Right lobe of liver (tissue), 6 donors: Measurements from ENCODE around the gene TRIP6. TPM values are rescaled to one million over a fixed set of nuclear protein-coding genes. Genes with fewer than 3 reads are reported as not detected.

Source experiments
- ATAC-seq, 4 donors: fragments of 200-7000 bp; cut with Tn5 transposase; one replicate each; pipeline ENCODE4 v1.9.1; 2020; ENCODE audit warnings: mild to moderate bottlenecking in 4 of 4, moderate library complexity in 4 of 4
- DNase-seq, 3 donors: peaks; one replicate each; pipeline ENCODE4 v3.0.0-alpha.2; 2020
- H3K27ac ChIP-seq, 3 donors: fragments of 200-600 bp; one replicate each; pipeline ENCODE4 v1.8.0; 2022
- H3K27me3 ChIP-seq, 2 donors: fragments of 200-600 bp; one replicate each; pipeline ENCODE4 v1.8.0; 2022
- H3K36me3 ChIP-seq, 4 donors: fragments of 200-600 bp; sonication (generic) in 1 of 4; one replicate each; pipeline versions ENCODE4 v1.5.1 to v1.8.0; 2017 to 2022; ENCODE audit warnings: control low read depth in 1 of 4
- H3K4me1 ChIP-seq, 4 donors: fragments of 200-600 bp; sonication (generic) in 1 of 4; one replicate each; pipeline versions ENCODE4 v1.5.1 to v1.8.0; 2017 to 2022; ENCODE audit warnings: control low read depth in 1 of 4
- H3K4me3 ChIP-seq, 3 donors: fragments of 200-600 bp; one replicate each; pipeline ENCODE4 v1.8.0; 2022
- H3K9me3 ChIP-seq, 4 donors: fragments of 200-600 bp; sonication (generic) in 1 of 4; one replicate each; pipeline versions ENCODE4 v1.5.1 to v1.8.0; 2017 to 2022; ENCODE audit warnings: control low read depth in 1 of 4
- POLR2A ChIP-seq: fragments of 450-650 bp; IDR thresholded peaks from one replicate; pipeline ENCODE4 v1.6.1; 2017; ENCODE audit warnings: antibody characterized with exemption, mild to moderate bottlenecking
- WGBS: methylation state at CpG from one replicate; pipeline ENCODE4 v1.1.6; 2018; ENCODE audit warnings: low coverage, low lambda C conversion rate; ENCODE audit not compliant: insufficient coverage; ENCODE audit errors: missing lambda C conversion rate; 5-methylcytosine and 5-hydroxymethylcytosine counted together
- intact Hi-C, 2 donors: fragments of 100-400 bp; cut with DNase I; formaldehyde crosslinking; loops; one replicate each; pipeline versions ENCODE4 v1.11.2 to v1.14.1; 2022
- total RNA-seq, 6 experiments: library from RNA; depleted of rRNA in 2 of 6; stranded (reverse); fragments of >200 nt in 2 of 6; fragmentation: NEBNext Ultra II Directional in 3 of 6; extraction: Animal tissue kit (Norgen Biotek cat#: 25700) in 3 of 6; gene quantifications; one replicate each; pipeline versions ENCODE4 v1.1.0 to v1.2.4, GENCODE V29; 2016 to 2023
- TF ChIP-seq, protein P1 (sequence below), 4 donors: fragments of 200-600 bp in 3 of 4; fragments of 450-650 bp in 1 of 4; IDR thresholded peaks; one replicate each; pipeline versions ENCODE4 v1.5.1 to v1.8.0; 2016 to 2022; ENCODE audit warnings: antibody characterized with exemption in 4 of 4, mild to moderate bottlenecking in 2 of 4
- donor health status: DM: no; HTN: yes; CAD: no.
- donor health status: DM: no; HTN: no; CAD: no.
- donor health status: DM: no; HTN: no; CAD: no.
- donor health status: DM: no; HTN: yes; CAD: no.
- donor health status: DM: no; HTN: yes; CAD: no.

The TRIP6 gene
- total RNA-seq, 6 experiments from 2014 or later: 21.4 to 58.6 (median 43.2) TPM

GRCh38 chr7:100894860-100895700, 27.9 kb downstream of the TRIP6 start:
- peak in 2 of 3 donors; percentile 64 to 66 for DNase-seq
- H3K27me3 ChIP-seq: no peaks in the 10 kb centered on the region
- H3K4me1 ChIP-seq: peaks cover 0 to 12% (median 4%) of the 10 kb centered on the region in 4 donors

DNA sequence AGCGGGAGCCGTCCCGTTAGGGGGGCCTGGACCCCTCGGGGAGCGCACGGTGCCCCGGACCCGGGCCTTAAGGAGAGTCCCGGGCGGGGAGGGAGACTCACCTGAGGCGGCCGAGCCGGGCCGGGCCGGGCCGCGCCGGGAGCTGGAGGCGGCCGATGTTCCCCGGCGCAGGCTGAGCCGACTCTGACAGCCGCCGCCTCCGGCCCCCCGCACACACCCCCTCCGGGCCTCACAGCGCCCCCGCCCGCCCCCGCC, 28.4 kb downstream of the TRIP6 start, which contains the start of gene ACHE:
Gene ACHE, minus strand, starts transcription at position 188 of the 255 bp plus-strand sequence. CDS start 1,656 bp downstream, outside the sequence.
- Histone ChIP-seq H3K4me3 (peak within 1 kb of the TSS; percentile 32 to 48 (median 43)), H3K27me3 (no peaks in the 10 kb centered on the region), H3K36me3 (no peaks in the 10 kb centered on the region), H3K27ac (peak within 1 kb of the TSS in 2 of 3 donors; percentile 60 to 67), H3K9me3 (no peaks in the 10 kb centered on the region), H3K4me1 (peaks cover 0 to 15% (median 3%) of the 10 kb centered on the region in 4 donors)
- intact Hi-C loops: loop anchor here in 1 of 2 donors (5.0 kb wide), 1 partner anchor 182 kb away; no protein-coding TSS in a partner anchor
- ATAC-seq: peak in 3 of 4 donors; percentile 8 to 39 (median 28)
- 0% methylated on average over 8 of the region's 32 CpGs for WGBS
- DNase-seq: no peak
- peak; percentile 14 for TF ChIP-seq POLR2A
- TF ChIP-seq, protein P1, sequence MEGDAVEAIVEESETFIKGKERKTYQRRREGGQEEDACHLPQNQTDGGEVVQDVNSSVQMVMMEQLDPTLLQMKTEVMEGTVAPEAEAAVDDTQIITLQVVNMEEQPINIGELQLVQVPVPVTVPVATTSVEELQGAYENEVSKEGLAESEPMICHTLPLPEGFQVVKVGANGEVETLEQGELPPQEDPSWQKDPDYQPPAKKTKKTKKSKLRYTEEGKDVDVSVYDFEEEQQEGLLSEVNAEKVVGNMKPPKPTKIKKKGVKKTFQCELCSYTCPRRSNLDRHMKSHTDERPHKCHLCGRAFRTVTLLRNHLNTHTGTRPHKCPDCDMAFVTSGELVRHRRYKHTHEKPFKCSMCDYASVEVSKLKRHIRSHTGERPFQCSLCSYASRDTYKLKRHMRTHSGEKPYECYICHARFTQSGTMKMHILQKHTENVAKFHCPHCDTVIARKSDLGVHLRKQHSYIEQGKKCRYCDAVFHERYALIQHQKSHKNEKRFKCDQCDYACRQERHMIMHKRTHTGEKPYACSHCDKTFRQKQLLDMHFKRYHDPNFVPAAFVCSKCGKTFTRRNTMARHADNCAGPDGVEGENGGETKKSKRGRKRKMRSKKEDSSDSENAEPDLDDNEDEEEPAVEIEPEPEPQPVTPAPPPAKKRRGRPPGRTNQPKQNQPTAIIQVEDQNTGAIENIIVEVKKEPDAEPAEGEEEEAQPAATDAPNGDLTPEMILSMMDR (IDR thresholded peaks at IDR 0.05): no peak

More at GRCh38 chr7:100894860-100895700, 27.9 kb downstream of the TRIP6 start:
- H3K9me3 ChIP-seq: no peaks in the 10 kb centered on the region
- under 1% methylated on average over 26 of the region's 83 CpGs for WGBS
- peak overlapping the region; percentile 32 to 43 (median 43) for H3K4me3 ChIP-seq
- no peaks in the 10 kb centered on the region for H3K36me3 ChIP-seq
- intact Hi-C loops: loop anchor here (5.0 kb wide), 2 partner anchors 167 to 182 kb away; no protein-coding TSS in a partner anchor
- H3K27ac ChIP-seq: peak overlapping the region in 1 of 3 donors; percentile 38
- TF ChIP-seq, protein P1 (IDR thresholded peaks at IDR 0.05): peak; percentile 77 to 86 (median 80)
- no peak for TF ChIP-seq POLR2A
- ATAC-seq: peak in 3 of 4 donors; percentile 16 to 24 (median 19)

GRCh38 chr7:100895956-100896731, 29.0 kb downstream of the TRIP6 start:
- Histone ChIP-seq H3K36me3 (no peaks in the 10 kb centered on the region), H3K27ac (peak overlapping the region in 2 of 3 donors; percentile 60 to 67), H3K4me1 (peaks cover 0 to 20% (median 3%) of the 10 kb centered on the region in 4 donors), H3K9me3 (no peaks in the 10 kb centered on the region), H3K27me3 (no peaks in the 10 kb centered on the region), H3K4me3 (peak overlapping the region in 2 of 3 donors; percentile 43 to 48)
- DNase-seq (peak; percentile 75 to 82 (median 76)), ATAC-seq (peak; percentile 41 to 57 (median 53))
- TF ChIP-seq POLR2A: peak; percentile 37
- TF ChIP-seq, protein P1 (IDR thresholded peaks at IDR 0.05): no peak
- intact Hi-C loops: loop anchor here in 1 of 2 donors (5.0 kb wide), 1 partner anchor 181 kb away; no protein-coding TSS in a partner anchor
- 2% methylated on average over 35 of the region's 54 CpGs for WGBS
